ENCODE results near the gene CERS3.

DNA sequence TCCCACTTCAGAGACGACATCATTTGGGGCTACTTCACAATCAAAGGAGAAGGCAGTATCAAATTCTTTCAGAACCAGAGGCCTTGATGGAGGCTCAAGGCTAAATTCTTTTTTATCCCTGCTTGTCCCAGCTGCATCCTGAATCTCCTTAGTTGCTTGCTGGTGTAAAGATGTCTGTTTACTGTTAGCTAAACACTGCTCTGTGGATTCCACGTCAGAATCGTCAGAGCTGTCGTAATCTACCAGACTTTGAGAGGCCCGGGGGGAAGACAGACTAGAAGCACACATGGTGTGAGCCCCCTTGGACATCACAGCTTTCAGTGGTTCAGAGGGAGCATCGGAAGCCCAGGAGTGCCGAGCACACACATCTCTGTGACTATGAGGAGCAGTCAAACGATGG is 40.6 kb upstream of the CERS3 start:
- no peak for TF ChIP-seq CSDC2 (CRISPR knock-in tag; IDR thresholded peaks at IDR 0.05)
- TF ChIP-seq, protein P1, sequence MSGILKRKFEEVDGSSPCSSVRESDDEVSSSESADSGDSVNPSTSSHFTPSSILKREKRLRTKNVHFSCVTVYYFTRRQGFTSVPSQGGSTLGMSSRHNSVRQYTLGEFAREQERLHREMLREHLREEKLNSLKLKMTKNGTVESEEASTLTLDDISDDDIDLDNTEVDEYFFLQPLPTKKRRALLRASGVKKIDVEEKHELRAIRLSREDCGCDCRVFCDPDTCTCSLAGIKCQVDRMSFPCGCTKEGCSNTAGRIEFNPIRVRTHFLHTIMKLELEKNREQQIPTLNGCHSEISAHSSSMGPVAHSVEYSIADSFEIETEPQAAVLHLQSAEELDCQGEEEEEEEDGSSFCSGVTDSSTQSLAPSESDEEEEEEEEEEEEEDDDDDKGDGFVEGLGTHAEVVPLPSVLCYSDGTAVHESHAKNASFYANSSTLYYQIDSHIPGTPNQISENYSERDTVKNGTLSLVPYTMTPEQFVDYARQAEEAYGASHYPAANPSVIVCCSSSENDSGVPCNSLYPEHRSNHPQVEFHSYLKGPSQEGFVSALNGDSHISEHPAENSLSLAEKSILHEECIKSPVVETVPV (CRISPR knock-in tag; IDR thresholded peaks at IDR 0.05): no peak
- TF ChIP-seq, protein P2, sequence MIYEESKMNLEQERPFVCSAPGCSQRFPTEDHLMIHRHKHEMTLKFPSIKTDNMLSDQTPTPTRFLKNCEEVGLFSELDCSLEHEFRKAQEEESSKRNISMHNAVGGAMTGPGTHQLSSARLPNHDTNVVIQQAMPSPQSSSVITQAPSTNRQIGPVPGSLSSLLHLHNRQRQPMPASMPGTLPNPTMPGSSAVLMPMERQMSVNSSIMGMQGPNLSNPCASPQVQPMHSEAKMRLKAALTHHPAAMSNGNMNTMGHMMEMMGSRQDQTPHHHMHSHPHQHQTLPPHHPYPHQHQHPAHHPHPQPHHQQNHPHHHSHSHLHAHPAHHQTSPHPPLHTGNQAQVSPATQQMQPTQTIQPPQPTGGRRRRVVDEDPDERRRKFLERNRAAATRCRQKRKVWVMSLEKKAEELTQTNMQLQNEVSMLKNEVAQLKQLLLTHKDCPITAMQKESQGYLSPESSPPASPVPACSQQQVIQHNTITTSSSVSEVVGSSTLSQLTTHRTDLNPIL (CRISPR knock-in tag; IDR thresholded peaks at IDR 0.05; ENCODE audit: low read depth): no peak
- TF ChIP-seq PPARA (CRISPR knock-in tag; IDR thresholded peaks at IDR 0.05; ENCODE audit: borderline replicate concordance): no peak
- TF ChIP-seq, protein P3, sequence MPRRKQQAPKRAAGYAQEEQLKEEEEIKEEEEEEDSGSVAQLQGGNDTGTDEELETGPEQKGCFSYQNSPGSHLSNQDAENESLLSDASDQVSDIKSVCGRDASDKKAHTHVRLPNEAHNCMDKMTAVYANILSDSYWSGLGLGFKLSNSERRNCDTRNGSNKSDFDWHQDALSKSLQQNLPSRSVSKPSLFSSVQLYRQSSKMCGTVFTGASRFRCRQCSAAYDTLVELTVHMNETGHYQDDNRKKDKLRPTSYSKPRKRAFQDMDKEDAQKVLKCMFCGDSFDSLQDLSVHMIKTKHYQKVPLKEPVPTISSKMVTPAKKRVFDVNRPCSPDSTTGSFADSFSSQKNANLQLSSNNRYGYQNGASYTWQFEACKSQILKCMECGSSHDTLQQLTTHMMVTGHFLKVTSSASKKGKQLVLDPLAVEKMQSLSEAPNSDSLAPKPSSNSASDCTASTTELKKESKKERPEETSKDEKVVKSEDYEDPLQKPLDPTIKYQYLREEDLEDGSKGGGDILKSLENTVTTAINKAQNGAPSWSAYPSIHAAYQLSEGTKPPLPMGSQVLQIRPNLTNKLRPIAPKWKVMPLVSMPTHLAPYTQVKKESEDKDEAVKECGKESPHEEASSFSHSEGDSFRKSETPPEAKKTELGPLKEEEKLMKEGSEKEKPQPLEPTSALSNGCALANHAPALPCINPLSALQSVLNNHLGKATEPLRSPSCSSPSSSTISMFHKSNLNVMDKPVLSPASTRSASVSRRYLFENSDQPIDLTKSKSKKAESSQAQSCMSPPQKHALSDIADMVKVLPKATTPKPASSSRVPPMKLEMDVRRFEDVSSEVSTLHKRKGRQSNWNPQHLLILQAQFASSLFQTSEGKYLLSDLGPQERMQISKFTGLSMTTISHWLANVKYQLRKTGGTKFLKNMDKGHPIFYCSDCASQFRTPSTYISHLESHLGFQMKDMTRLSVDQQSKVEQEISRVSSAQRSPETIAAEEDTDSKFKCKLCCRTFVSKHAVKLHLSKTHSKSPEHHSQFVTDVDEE (CRISPR knock-in tag; IDR thresholded peaks at IDR 0.05): no peak
- TF ChIP-seq OSR1 (CRISPR knock-in tag; IDR thresholded peaks at IDR 0.05): no peak
- TF ChIP-seq, protein P4, sequence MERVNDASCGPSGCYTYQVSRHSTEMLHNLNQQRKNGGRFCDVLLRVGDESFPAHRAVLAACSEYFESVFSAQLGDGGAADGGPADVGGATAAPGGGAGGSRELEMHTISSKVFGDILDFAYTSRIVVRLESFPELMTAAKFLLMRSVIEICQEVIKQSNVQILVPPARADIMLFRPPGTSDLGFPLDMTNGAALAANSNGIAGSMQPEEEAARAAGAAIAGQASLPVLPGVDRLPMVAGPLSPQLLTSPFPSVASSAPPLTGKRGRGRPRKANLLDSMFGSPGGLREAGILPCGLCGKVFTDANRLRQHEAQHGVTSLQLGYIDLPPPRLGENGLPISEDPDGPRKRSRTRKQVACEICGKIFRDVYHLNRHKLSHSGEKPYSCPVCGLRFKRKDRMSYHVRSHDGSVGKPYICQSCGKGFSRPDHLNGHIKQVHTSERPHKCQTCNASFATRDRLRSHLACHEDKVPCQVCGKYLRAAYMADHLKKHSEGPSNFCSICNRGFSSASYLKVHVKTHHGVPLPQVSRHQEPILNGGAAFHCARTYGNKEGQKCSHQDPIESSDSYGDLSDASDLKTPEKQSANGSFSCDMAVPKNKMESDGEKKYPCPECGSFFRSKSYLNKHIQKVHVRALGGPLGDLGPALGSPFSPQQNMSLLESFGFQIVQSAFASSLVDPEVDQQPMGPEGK (CRISPR knock-in tag; IDR thresholded peaks at IDR 0.05; ENCODE audit: borderline replicate concordance): no peak
- no peak for TF ChIP-seq RARB (CRISPR knock-in tag; IDR thresholded peaks at IDR 0.05)
- TF ChIP-seq ZFP30 (CRISPR knock-in tag; IDR thresholded peaks at IDR 0.05): no peak
